Upper lobe of right lung (tissue), 1 donor: ENCODE results near the gene ZNF536. TPM values are rescaled to one million over a fixed set of nuclear protein-coding genes. Genes with fewer than 3 reads are reported as not detected.

ENCODE experiments used
- ATAC-seq: fragments of 200-7000 bp; cut with Tn5 transposase; one replicate; pipeline ENCODE4 v1.9.1; 2020; ENCODE audit warnings: mild to moderate bottlenecking, moderate library complexity
- DNase-seq: peaks from one replicate; pipeline ENCODE4 v3.0.0-alpha.2; 2020
- H3K27ac ChIP-seq: fragments of 200-600 bp; one replicate; pipeline ENCODE4 v1.8.0; 2022
- H3K27me3 ChIP-seq: fragments of 200-600 bp; one replicate; pipeline ENCODE4 v1.8.0; 2022; ENCODE audit warnings: mild to moderate bottlenecking
- H3K36me3 ChIP-seq: fragments of 200-600 bp; one replicate; pipeline ENCODE4 v1.8.0; 2022
- H3K4me1 ChIP-seq: fragments of 200-600 bp; one replicate; pipeline ENCODE4 v1.8.0; 2022
- H3K4me3 ChIP-seq: fragments of 200-600 bp; one replicate; pipeline ENCODE4 v1.8.0; 2022; ENCODE audit warnings: mild to moderate bottlenecking
- H3K9me3 ChIP-seq: fragments of 200-600 bp; one replicate; pipeline ENCODE4 v1.8.0; 2022
- intact Hi-C: fragments of 100-400 bp; cut with DNase I; formaldehyde crosslinking; loops from one replicate; pipeline ENCODE4 v1.11.0; 2022
- total RNA-seq: library from RNA; stranded (reverse); fragmentation: NEBNext Ultra II Directional; extraction: Animal tissue kit (Norgen Biotek cat#: 25700); gene quantifications from one replicate; pipeline ENCODE4 v1.2.1, GENCODE V29; 2021
- TF ChIP-seq, protein P1 (sequence below): fragments of 200-600 bp; IDR thresholded peaks from one replicate; pipeline ENCODE4 v1.8.0; 2022; ENCODE audit warnings: antibody characterized with exemption
- donor health status: DM: no; HTN: yes; CAD: no; lungs with severe emphysema.

Gene ZNF536
- total RNA-seq, 1 donor from 2014 or later = 0.09 TPM

DNA sequence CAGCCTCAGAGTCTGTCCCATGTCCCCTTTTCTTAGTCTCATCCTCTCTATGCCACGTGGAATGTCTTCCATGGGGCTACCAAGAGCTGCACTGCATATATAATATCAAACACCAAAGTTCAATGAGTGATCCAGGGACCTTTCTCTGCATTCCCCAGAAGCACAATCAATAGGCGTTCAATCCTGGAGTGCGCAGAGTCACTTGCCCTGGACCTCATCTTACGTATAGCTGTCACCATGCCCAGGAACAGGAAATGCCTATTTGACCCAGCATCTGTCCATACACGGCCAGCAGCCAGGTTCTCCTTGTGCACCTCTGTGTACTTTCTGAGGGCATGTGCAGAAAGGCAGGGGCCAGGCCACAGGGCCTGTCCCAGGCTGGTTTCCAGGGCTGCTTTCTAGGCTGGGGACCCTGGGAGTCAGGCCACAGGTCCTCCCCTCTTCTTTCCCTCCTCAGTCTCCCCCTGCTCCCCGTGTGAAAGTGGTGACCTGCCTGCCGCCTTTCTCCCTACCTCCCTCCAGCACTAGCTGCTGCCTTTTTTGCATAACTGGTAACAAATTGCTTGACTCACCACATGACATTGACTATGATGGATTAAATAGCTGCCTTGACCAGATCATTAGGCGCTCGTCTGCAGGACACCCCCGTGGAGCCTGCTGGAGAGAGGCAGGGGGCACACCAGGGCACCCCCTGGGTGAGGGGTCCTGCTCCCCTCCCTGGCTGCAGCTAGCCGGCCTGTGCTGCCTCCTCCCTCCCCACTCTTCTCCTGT is 222.0 kb downstream of the ZNF536 start:
- TF ChIP-seq, protein P1, sequence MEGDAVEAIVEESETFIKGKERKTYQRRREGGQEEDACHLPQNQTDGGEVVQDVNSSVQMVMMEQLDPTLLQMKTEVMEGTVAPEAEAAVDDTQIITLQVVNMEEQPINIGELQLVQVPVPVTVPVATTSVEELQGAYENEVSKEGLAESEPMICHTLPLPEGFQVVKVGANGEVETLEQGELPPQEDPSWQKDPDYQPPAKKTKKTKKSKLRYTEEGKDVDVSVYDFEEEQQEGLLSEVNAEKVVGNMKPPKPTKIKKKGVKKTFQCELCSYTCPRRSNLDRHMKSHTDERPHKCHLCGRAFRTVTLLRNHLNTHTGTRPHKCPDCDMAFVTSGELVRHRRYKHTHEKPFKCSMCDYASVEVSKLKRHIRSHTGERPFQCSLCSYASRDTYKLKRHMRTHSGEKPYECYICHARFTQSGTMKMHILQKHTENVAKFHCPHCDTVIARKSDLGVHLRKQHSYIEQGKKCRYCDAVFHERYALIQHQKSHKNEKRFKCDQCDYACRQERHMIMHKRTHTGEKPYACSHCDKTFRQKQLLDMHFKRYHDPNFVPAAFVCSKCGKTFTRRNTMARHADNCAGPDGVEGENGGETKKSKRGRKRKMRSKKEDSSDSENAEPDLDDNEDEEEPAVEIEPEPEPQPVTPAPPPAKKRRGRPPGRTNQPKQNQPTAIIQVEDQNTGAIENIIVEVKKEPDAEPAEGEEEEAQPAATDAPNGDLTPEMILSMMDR = no peak
- peak; percentile 22 for ATAC-seq
- intact Hi-C loops = no loop called here
- Histone ChIP-seq H3K36me3 (no peaks in the 10 kb centered on the region), H3K4me1 (no peaks in the 10 kb centered on the region), H3K9me3 (no peaks in the 10 kb centered on the region), H3K27me3 (peaks cover 5% of the 10 kb centered on the region), H3K27ac (no peak overlapping the region), H3K4me3 (no peak overlapping the region)
- no peak for DNase-seq

DNA sequence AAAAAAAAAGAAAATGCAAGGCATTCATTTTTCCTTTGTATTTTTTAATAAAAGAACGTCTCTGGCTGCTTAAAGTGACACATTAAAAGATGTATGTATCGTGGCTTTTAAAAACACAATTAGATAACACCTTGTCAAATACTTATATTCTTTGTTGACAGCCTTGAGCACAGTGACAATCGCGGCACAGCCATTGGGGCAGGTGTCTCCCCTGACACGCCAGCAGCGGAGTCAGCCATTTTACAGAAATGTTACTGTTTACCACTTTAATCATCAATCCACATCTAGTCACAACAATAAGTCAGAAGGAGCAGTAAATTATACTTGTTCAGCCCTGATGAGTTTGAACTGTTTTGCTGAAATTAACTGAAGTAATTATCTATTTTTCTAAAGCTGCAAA is 224.1 kb downstream of the ZNF536 start:
- peaks cover 5% of the 10 kb centered on the region for H3K27me3 ChIP-seq
- DNase-seq = no peak
- H3K4me3 ChIP-seq = no peak overlapping the region
- H3K36me3 ChIP-seq = no peaks in the 10 kb centered on the region
- H3K9me3 ChIP-seq = no peaks in the 10 kb centered on the region
- TF ChIP-seq, protein P1 = no peak
- ATAC-seq = no peak
- no peak overlapping the region for H3K27ac ChIP-seq
- intact Hi-C loops = no loop called here
- no peaks in the 10 kb centered on the region for H3K4me1 ChIP-seq

DNA sequence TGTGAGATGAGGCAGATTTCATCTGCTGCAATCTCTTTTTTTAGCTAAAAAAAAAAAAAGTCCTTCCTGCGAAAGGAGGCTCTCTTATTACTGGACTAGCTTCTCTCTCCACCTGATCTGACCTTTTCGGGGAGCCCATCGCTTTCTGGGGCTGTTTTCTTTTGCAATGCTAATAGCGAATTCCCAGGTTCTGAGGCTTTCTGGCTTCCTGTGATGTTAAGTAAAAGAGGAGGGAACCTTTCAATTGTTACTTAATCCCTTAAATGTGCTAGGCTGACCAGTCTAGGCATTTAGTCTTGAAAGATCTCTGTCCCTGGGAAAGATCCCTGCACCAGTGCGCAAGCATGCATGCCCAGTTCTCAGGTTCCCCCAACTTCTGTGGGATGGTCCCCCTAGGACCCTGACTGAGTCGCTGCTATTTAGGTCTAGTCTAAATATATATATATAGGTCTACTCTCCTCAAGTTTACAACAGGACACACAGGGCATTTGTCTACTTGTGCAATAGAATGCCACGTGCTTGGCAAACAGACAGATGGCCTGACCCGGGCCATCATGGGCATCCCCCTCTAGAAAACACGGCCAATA is 224.7 kb downstream of the ZNF536 start:
- no peaks in the 10 kb centered on the region for H3K4me1 ChIP-seq
- H3K27ac ChIP-seq = no peak overlapping the region
- no peak overlapping the region for H3K4me3 ChIP-seq
- intact Hi-C loops = no loop called here
- ATAC-seq = no peak
- H3K9me3 ChIP-seq = no peaks in the 10 kb centered on the region
- peaks cover 5% of the 10 kb centered on the region for H3K27me3 ChIP-seq
- TF ChIP-seq, protein P1 = no peak
- H3K36me3 ChIP-seq = no peaks in the 10 kb centered on the region
- no peak for DNase-seq

DNA sequence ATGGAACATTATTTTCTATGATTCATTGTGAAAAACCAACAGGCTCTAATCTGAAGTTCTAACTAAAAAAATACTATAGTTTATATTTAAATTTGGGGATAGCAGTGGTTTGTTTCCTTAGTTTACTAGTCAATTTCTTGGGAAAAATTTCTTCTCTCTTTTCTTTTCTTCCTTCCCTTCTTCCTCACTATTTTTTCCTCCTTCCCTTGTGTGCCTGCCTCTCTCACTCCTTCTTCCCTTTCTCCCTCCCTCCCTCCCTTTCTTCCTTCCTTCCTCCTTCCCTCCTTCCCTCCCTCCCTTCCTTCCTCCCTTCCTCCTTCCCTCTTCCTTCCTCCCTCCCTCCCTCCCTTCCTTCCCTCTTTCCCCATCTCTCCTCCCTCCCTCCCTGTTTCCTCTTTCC is 226.5 kb downstream of the ZNF536 start:
- no peak overlapping the region for H3K27ac ChIP-seq
- no peaks in the 10 kb centered on the region for H3K4me1 ChIP-seq
- DNase-seq (no peak), ATAC-seq (no peak)
- peaks cover 5% of the 10 kb centered on the region for H3K27me3 ChIP-seq
- no peaks in the 10 kb centered on the region for H3K36me3 ChIP-seq
- no peaks in the 10 kb centered on the region for H3K9me3 ChIP-seq
- intact Hi-C loops = no loop called here
- no peak overlapping the region for H3K4me3 ChIP-seq
- TF ChIP-seq, protein P1 = no peak

DNA sequence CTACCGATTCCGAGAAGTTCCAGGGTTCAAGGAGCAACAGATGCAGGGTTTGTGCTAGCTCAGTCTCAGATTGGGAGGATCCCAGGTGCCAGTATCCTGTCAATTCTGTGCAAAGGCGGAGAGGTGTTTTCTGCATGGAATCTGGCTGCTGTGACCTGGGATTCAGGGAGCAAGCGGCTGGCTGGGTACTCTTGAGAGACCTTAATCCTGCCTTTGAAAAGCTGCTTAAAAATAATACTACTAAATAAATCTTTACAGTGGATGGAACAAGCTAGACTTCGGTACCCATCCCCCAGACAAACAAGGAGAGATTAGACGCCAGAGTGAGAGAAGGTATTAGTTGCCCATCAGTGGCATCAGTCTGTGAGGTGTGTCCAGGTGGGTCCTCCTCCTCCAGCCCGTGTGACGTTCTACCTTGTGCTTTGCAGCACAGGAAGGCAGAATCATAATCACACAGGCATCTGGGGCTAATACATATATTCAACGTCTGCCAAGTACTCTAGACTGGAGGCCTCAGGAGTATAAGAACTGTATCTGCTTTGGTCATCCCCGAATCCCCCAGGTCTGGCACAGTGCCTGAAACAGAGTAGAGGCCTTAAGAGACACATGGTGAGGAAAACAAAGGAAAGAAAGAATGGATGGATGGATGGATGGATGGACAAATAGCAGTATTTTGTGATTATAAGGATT is 230.6 kb downstream of the ZNF536 start:
- TF ChIP-seq, protein P1 = no peak
- intact Hi-C loops = no loop called here
- H3K27me3 ChIP-seq = no peaks in the 10 kb centered on the region

More for the DNA sequence above, 230.6 kb downstream of the ZNF536 start:
- H3K4me3 ChIP-seq = no peak overlapping the region
- ATAC-seq = no peak
- DNase-seq = no peak
- no peaks in the 10 kb centered on the region for H3K36me3 ChIP-seq
- H3K27ac ChIP-seq = no peak overlapping the region
- H3K4me1 ChIP-seq = no peaks in the 10 kb centered on the region
- no peaks in the 10 kb centered on the region for H3K9me3 ChIP-seq
